ENCODE data around the gene CACNA2D4.

DNA sequence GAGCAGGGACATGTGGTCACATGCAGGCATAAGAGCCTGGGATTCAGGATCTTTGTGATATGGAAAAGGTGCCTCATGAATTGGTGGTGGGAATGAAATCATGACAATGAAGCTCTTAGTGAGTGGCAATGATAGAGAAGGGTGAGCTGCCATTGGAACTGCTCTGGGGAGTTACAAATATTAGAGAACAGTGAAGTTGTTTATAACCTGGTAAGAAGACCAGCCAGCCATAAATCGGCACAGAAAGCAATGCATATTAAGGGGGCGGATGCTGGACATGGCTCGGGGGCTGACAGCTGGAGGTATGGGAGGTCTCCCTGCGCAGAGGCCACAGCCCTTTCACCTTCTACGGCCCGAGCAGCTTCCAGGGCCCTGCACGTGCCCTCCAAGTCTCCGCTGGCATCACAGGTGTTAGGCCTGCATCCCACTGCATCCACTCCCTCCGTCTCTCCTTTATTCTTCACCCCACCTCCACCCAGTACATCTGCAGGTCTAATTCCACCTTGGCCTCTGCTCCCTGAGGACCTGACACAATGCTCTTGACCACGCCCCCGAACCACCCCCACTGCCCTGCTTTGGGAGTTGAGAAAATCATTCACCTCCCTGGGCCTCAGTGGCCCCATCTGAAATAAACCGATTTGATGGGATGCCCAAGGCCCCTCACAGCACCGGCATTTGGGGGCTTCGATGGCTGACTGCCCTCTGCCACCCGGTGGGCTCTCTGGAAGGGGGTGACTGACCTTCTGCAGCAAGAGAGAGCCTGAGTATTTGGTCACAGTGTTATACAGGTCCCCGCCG is 4.1 kb downstream of the CACNA2D4 start:
- TF ChIP-seq POLR2A (IDR thresholded peaks at IDR 0.05; ENCODE audit: borderline replicate concordance, extremely low read depth, insufficient read depth, insufficient read length) (no peak), SRF (IDR thresholded peaks at IDR 0.05; ENCODE audit: low read depth) (no peak), ZNF274 (IDR thresholded peaks at IDR 0.05; ENCODE audit: low read depth, low read length) (no peak), CEBPB (IDR thresholded peaks at IDR 0.05; ENCODE audit: low read depth) (no peak), EZH2 (IDR thresholded peaks at IDR 0.05) (no peak), JUND (IDR thresholded peaks at IDR 0.05) (no peak), RAD21 (IDR thresholded peaks at IDR 0.05; ENCODE audit: low read depth) (no peak), POLR2AphosphoS5 (IDR thresholded peaks at IDR 0.05; ENCODE audit: low read depth, low read length) (no peak), EZH2phosphoT487 (IDR thresholded peaks at IDR 0.05; ENCODE audit: borderline replicate concordance) (no peak), FOSL1 (IDR thresholded peaks at IDR 0.05; ENCODE audit: low read depth) (no peak)
- TF ChIP-seq, protein P1, sequence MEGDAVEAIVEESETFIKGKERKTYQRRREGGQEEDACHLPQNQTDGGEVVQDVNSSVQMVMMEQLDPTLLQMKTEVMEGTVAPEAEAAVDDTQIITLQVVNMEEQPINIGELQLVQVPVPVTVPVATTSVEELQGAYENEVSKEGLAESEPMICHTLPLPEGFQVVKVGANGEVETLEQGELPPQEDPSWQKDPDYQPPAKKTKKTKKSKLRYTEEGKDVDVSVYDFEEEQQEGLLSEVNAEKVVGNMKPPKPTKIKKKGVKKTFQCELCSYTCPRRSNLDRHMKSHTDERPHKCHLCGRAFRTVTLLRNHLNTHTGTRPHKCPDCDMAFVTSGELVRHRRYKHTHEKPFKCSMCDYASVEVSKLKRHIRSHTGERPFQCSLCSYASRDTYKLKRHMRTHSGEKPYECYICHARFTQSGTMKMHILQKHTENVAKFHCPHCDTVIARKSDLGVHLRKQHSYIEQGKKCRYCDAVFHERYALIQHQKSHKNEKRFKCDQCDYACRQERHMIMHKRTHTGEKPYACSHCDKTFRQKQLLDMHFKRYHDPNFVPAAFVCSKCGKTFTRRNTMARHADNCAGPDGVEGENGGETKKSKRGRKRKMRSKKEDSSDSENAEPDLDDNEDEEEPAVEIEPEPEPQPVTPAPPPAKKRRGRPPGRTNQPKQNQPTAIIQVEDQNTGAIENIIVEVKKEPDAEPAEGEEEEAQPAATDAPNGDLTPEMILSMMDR (IDR thresholded peaks at IDR 0.05 in 2 of 3, conservative IDR thresholded peaks at IDR 0.05 in 1 of 3; ENCODE audit: borderline replicate concordance in 1 of 3, insufficient read depth in 1 of 3, low read depth in 2 of 3, low read length in 2 of 3): no peak
- TF ChIP-seq, protein P2, sequence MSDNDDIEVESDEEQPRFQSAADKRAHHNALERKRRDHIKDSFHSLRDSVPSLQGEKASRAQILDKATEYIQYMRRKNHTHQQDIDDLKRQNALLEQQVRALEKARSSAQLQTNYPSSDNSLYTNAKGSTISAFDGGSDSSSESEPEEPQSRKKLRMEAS (IDR thresholded peaks at IDR 0.05): no peak
- TF ChIP-seq, protein P3, sequence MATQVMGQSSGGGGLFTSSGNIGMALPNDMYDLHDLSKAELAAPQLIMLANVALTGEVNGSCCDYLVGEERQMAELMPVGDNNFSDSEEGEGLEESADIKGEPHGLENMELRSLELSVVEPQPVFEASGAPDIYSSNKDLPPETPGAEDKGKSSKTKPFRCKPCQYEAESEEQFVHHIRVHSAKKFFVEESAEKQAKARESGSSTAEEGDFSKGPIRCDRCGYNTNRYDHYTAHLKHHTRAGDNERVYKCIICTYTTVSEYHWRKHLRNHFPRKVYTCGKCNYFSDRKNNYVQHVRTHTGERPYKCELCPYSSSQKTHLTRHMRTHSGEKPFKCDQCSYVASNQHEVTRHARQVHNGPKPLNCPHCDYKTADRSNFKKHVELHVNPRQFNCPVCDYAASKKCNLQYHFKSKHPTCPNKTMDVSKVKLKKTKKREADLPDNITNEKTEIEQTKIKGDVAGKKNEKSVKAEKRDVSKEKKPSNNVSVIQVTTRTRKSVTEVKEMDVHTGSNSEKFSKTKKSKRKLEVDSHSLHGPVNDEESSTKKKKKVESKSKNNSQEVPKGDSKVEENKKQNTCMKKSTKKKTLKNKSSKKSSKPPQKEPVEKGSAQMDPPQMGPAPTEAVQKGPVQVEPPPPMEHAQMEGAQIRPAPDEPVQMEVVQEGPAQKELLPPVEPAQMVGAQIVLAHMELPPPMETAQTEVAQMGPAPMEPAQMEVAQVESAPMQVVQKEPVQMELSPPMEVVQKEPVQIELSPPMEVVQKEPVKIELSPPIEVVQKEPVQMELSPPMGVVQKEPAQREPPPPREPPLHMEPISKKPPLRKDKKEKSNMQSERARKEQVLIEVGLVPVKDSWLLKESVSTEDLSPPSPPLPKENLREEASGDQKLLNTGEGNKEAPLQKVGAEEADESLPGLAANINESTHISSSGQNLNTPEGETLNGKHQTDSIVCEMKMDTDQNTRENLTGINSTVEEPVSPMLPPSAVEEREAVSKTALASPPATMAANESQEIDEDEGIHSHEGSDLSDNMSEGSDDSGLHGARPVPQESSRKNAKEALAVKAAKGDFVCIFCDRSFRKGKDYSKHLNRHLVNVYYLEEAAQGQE (IDR thresholded peaks at IDR 0.05; ENCODE audit: low read depth): no peak
